Measurements from ENCODE around the gene ANKH.
"Not testable (repeated sequence)": the region's sequence is repeated elsewhere in the genome, so short reads cannot be mapped to it uniquely, and the experiment has no call there.

ANKH gene

GRCh38 chr5:14853685-14854084 is 17.9 kb downstream of the ANKH start:
- no peak for DNase-seq

DNA sequence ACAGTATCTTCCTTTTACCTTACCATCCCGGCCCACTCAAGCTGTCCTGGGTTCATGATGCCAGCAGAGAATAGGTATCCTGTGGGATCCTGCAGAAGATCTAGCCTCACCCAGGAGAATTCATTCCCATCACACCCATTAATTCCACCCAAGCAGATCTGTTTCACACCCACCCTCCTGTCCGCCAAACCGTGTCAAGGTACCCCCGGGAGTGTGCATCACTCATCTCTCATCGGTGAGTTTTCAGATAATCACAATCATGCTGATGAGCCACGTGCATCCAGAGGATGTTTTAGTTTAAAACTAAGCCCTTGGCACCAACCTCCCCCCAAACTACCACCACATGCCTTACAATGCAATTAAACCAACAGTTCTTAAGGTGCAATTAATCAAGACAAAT is 18.8 kb downstream of the ANKH start:
- no peak for DNase-seq

- no peak for DNase-seq
Observed at GRCh38 chr5:14851999-14852526, 19.5 kb downstream of the ANKH start.

DNA sequence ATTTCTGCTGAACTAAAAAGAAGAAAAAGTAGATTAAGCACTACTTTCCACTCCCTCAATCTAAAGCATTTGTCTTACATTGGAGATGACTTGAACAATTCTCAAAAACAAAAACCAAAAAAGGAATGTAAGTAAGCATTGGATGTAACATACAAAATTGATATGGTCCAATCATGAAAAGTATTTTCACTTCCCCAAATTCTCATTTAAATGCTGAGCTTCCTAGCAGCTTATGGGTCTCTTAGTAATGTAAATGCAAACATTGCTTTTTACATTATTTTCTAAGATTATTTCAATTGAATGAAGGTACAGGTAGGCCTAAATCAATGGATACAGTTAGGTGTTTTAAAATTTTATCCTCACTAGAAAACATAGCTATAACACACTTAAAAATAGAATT is 20.0 kb downstream of the ANKH start:
- no peak for DNase-seq

GRCh38 chr5:14851050-14851419 is 20.5 kb downstream of the ANKH start:
- DNase-seq: no peak

GRCh38 chr5:14850419-14851049 is 21.0 kb downstream of the ANKH start:
- no peak for DNase-seq

- DNase-seq: no peak
Observed at GRCh38 chr5:14849516-14850294, 21.9 kb downstream of the ANKH start.

DNA sequence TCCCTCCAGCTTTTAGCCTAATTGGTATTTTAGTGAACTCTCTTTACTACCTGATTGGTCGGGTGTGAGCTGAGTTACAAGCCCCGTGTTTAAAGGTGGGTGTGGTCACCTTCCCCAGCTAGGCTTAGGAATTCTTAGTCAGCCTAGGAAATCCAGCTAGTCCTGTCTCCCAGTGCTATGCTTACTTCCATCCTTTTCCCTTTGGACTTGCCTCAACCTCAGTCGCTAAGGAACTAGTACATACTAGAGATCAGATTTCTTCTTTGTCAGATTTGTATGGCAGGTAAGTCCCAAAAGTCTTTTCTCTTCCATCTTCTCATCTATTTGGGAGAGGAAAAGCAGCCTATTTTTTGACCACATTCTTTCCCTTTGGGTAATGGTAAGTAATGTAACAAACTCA is 22.6 kb downstream of the ANKH start:
- not testable (repeated sequence) for DNase-seq

- no peak for DNase-seq
Observed at GRCh38 chr5:14848385-14848784, 23.2 kb downstream of the ANKH start.

DNA sequence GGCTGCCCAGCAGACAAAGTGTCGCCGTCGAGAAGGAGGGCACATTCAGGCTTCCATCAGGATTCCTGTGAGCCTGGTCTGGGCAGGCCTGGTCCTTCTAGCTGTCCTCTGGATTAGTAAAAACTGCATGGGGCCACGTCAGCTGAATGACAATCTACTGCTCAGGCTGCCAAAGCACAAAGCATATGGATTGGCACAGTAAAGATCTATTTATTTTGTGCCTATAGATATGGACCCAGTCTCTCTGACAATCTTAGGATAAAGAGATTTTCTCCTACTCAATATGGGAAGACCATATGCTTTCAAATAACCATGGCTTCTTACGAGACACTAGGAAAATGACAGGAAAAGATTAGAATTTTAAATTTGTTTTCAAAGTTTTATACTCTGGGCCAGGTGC is 24.1 kb downstream of the ANKH start:
- no peak for DNase-seq

DNA sequence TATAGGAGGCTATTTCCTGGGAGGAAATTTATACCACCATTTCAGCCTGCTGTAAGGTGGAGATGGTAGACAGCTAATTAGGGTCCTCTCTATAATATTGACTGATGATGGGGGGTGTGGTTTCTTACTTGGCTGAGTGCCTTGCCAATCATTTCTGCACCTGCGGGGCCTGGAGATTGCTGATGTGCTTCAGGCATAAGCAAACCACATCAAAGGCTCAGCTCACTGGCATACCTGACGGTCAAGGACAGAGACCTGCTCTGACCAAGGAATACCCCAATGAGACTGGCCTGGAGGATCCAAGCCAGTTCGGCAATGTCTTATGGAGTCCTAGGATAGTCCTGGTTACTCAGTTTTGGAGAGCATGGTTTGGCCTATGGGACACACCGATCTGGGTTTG is 29.5 kb downstream of the ANKH start:
- DNase-seq: no peak

DNA sequence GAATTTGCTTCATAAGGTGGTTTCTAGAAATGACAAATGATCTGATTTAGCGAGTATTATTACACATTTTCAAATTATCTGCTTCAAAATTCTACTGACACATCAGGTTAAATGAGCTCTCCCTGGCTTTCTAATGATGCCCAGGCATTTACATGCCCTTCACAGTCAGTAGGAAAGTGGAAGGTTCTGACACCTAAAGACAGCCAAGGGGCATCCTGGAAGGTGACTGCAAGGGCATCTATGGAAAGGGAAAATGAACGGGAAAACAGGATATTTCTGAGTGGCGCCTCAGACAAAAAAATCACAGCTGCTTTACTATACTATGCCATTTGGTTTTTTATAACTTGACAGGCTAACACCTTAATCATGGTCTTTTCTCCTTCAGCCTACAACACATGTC is 31.0 kb downstream of the ANKH start:
- no peak for DNase-seq

GRCh38 chr5:14838396-14839319 is 32.9 kb downstream of the ANKH start:
- DNase-seq: no peak

- not testable (repeated sequence) for DNase-seq
Observed at GRCh38 chr5:14837423-14838122, 34.0 kb downstream of the ANKH start.

DNA sequence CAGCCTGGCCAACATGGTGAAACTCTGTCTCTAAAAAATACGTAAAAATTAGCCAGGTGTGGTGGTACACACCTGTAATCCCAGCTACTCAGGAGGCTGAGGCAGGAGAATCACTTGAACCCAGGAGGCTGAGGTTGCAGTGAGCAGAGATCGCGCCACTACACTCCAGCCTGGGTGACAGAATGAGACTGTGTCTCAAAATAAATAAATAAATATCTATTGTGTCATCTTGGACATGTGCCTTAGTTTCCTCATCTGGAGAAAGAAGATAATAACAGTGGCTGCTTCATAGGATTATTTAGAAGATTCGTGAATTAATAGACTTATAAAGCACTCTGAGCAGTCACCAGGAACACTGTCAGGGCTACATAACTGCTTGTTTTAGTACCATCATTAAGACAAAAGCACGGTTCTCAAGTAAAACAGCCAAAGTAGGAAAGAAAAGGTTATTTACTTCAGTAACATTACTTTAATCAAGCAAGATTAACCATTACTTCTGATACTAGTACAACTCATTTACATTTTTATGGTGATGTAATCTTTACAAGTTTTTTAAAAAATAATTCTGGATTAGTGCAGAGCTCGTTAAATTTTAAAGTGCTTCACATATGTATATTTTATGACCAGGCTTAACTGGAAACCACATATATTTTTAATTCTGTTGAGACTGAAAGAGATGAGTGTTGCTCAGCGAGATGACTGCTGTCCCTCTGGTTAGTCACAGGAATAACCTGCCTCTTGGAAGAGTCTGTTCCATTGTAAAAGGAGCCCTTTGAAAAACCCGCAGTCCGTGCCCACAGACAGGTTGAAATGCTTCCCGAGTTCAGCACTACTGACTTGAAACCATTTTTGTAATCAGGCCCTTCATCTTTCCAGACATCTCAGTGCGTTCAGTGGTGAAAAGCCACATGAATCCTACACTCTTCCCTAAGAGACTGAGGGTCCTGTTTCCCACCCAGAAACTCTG is 36.7 kb downstream of the ANKH start:
- DNase-seq: no peak

DNA sequence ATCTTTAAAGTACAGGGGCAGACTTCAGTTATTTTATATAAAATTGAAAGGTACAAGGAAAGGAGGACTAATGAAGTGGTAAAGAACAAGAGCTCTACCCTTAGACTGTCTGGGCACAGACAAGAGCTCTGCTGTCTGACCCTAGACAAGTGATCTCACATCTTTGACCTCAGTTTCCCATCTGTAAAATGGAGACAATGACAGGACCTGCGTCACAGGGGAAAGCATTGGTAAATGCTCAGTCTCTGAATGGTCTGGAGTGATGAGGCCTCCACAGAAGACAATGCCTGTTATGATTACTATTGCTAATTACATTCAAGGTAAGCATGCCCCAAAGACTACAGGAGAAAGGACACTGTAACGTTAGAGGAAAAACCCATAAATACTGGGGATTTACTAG is 37.5 kb downstream of the ANKH start:
- DNase-seq: no peak

DNA sequence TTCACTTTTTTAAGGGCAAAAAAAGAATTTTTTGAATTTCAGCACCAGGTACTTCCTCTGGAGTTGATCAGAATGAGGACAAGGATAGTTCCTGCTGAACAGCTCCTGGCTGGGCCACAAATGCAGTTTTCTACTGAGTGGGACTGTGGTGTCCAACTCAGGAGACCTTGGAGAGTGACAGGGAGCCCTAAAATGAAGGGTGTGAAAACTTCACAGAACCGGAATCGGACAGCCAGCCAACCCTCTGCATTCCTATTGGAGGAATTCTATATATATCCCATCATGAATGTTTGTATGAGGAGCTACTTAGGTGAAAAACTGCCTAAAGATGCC is 40.6 kb downstream of the ANKH start:
- no peak for DNase-seq

DNA sequence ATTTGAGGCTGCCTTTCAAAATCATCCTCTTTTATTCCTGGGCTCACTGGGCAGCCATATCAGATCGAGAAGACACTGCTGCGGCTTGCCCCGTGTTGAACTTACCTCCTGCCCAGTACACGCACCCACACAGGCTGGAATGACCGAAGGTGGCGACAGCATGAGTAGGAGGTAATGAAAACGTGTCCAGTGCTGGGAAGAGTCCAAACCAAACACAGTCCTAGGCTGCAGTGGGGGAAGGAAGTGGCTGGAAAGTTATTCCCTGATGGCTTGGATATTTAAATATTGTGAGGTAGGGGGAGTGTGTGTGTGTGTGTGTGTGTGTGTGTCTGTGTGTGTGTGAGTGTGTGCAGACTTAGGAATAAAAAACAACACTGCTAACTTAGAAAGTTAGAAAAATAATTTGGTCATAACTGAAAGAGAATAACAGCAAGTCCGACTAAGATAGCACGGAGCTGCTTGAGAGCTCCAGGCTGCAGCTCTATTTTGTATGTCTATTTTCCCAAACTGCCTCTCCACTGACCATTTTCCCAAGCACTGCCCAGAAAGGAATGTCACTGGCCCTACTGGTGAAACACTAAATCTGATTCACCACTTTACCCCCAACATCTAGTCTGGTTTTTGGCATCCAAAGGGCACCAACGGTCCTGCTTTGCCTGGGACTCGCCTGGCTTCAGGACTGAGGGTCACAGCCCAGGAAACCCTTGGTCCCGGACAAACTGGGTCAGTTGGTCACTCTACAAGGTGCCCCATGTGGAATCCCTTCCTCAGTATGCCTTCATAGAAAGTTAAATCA is 41.2 kb downstream of the ANKH start:
- DNase-seq: no peak

DNA sequence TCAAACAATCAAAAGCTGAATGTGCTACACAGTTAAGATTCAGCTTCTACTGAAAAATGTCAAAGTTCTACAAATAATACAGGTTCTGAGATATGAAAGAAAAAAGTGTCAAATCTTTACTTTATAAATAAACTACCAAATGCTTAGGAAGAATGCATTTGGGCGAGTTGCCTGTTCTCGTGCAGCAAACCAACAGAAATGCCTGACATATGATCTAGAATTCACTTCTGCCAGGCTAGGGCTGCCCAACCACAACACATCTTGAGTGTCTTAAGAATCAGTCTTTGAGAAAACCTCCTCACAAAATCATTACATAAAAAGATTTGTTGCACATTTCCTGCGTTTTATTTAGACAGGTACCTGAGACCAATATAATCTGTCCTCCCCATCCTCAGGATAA is 42.2 kb downstream of the ANKH start:
- no peak for DNase-seq

DNA sequence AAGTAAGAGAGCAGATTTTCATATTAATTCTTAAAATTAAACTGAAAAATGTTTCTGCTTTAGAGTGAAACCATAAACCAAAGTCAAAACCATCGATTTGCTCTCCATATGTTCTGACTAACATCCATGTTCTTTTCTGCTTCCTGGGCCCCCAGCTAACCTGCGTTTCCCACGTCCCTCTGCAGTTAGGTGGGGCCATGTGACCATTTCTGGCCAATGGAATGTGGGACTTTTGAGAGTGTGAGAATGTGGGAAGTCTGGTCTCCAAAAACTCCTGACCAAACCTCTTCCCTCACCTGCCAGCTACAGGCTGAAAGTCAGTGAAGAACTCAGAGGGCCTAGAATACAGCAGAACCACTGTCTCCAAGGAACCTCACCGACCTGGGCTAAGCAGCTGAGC is 44.9 kb downstream of the ANKH start:
- no peak for DNase-seq

DNA sequence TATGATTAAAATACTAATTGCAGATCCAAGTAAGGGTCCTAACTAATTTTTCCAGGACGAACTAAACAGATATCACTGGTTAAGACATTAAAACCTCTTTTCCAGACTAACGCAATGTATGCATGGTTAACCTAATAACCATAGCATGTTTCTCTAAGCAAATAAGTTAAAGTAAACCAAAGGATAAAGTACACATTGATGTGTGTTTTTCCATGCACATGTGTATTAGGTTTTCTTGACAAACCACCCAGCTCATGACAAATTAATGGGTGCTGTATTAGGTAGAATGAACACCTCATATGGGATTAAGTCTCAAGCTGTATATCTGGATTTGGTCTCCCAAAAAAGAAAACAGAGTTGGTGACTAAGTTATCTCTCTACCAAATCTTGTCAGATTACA is 45.6 kb downstream of the ANKH start:
- no peak for DNase-seq

All from effector CD4-positive, alpha-beta T cell (primary cell).